ENCODE data around the gene SNX20. TPM values are rescaled to one million over a fixed set of nuclear protein-coding genes. Genes with fewer than 3 reads are reported as not detected.
A peak's percentile ranks its signal among the peaks of the same experiment; 100 is the strongest.

The SNX20 gene
- total RNA-seq, 4 donors from 2014 or later: 0.20 to 4.3 (median 2.6) TPM

- Histone ChIP-seq H3K4me1 (peaks cover 0 to 10% (median 6%) of the 10 kb centered on the region in 4 donors), H3K9me3 (peaks cover 5 to 7% of the 10 kb centered on the region in 2 donors), H3K27me3 (no peaks in the 10 kb centered on the region), H3K27ac (no peak overlapping the region), H3K36me3 (no peaks in the 10 kb centered on the region), H3K4me3 (no peak overlapping the region)
- no peak for TF ChIP-seq CTCF (IDR thresholded peaks at IDR 0.05)
- TF ChIP-seq EP300 (IDR thresholded peaks at IDR 0.05; ENCODE audit: low read depth): no peak
- no peak for TF ChIP-seq POLR2A (IDR thresholded peaks at IDR 0.05)
- no peak for TF ChIP-seq POLR2AphosphoS5 (IDR thresholded peaks at IDR 0.05)
- intact Hi-C loops (cut with DNase I; ENCODE audit: low total_unique reads) (loop anchor here (10.0 kb wide), 1 partner anchor 292 kb away; no protein-coding TSS in a partner anchor), in situ Hi-C loops (cut with MboI; ENCODE audit: low pct_ligation_motif_present in 1 of 4, low pct_unique_long_range_greater_than_20kb in 1 of 4, low sequenced_read_pairs in 3 of 4) (loop anchor here (10.0 to 25.0 kb wide), 5 partner anchors 292 to 642 kb away; partner anchors contain the start of genes BRD7 (in 2 of the 4) and CNEP1R1 (in 1 of the 4))
- DNase-seq: no peak
- WGBS, 2 donors (ENCODE audit: low coverage in 1 of 2): 41 to 72% methylated on average over 2 to 9 of the region's 9 CpGs
Measured at GRCh38 chr16:50666658-50667496, 14.2 kb downstream of the SNX20 start.

GRCh38 chr16:50665128-50665878 lies 15.8 kb downstream of the SNX20 start:
- Histone ChIP-seq H3K36me3 (no peaks in the 10 kb centered on the region), H3K4me3 (peak overlapping the region; percentile 18 to 54 (median 32)), H3K27me3 (no peaks in the 10 kb centered on the region), H3K9me3 (no peaks in the 10 kb centered on the region), H3K27ac (peak overlapping the region; percentile 36 to 69 (median 68)), H3K4me1 (peaks cover 0 to 10% (median 6%) of the 10 kb centered on the region in 4 donors)
- 28 to 50% methylated on average over 4 to 40 of the region's 40 CpGs for WGBS, 2 donors (ENCODE audit: low coverage in 1 of 2)
- no peak for TF ChIP-seq EP300 (IDR thresholded peaks at IDR 0.05; ENCODE audit: low read depth)
- TF ChIP-seq POLR2A (IDR thresholded peaks at IDR 0.05): no peak
- TF ChIP-seq POLR2AphosphoS5 (IDR thresholded peaks at IDR 0.05): no peak
- TF ChIP-seq CTCF (IDR thresholded peaks at IDR 0.05): peak; percentile 81 to 94 (median 91)
- intact Hi-C loops (cut with DNase I; ENCODE audit: low total_unique reads): loop anchor here (10.0 kb wide), 1 partner anchor 291 kb away; no protein-coding TSS in a partner anchor
- peak; percentile 82 for DNase-seq
- in situ Hi-C loops (cut with MboI; ENCODE audit: low pct_ligation_motif_present in 1 of 4, low pct_unique_long_range_greater_than_20kb in 1 of 4, low sequenced_read_pairs in 3 of 4): loop anchor here (10.0 to 25.0 kb wide), 5 partner anchors 291 to 641 kb away; partner anchors contain the start of genes BRD7 (in 2 of the 4) and CNEP1R1 (in 1 of the 4)

- in situ Hi-C loops (cut with MboI; ENCODE audit: low pct_ligation_motif_present in 1 of 4, low pct_unique_long_range_greater_than_20kb in 1 of 4, low sequenced_read_pairs in 3 of 4) (loop anchor here (10.0 to 25.0 kb wide), 5 partner anchors 289 to 639 kb away; partner anchors contain the start of genes BRD7 (in 2 of the 4) and CNEP1R1 (in 1 of the 4)), intact Hi-C loops (cut with DNase I; ENCODE audit: low total_unique reads) (loop anchor here (10.0 kb wide), 1 partner anchor 289 kb away; no protein-coding TSS in a partner anchor)
- Histone ChIP-seq H3K27me3 (no peaks in the 10 kb centered on the region), H3K4me3 (no peak overlapping the region), H3K36me3 (no peaks in the 10 kb centered on the region), H3K4me1 (peaks cover 0 to 10% (median 6%) of the 10 kb centered on the region in 4 donors), H3K27ac (no peak overlapping the region), H3K9me3 (no peaks in the 10 kb centered on the region)
- 90 to 92% methylated on average over 5 of the region's 5 CpGs for WGBS, 2 donors (ENCODE audit: low coverage in 1 of 2)
- no peak for DNase-seq
- no peak for TF ChIP-seq CTCF (IDR thresholded peaks at IDR 0.05)
- TF ChIP-seq POLR2AphosphoS5 (IDR thresholded peaks at IDR 0.05): no peak
- no peak for TF ChIP-seq POLR2A (IDR thresholded peaks at IDR 0.05)
Measured at GRCh38 chr16:50664270-50664669, 16.8 kb downstream of the SNX20 start.

Measured in transverse colon (tissue), 4 donors.